GM18498 (cell line): ENCODE results near the gene MMP8.
A peak's percentile ranks its signal among the peaks of the same experiment; 100 is the strongest.
"Not testable (repeated sequence)": the region's sequence is repeated elsewhere in the genome, so short reads cannot be mapped to it uniquely, and the experiment has no call there.

ENCODE experiments used
- ATAC-seq: cut with Tn5 transposase; IDR thresholded peaks from one replicate; pipeline ENCODE4 v1.9.1; 2021; ENCODE audit warnings: mild to moderate bottlenecking, moderate library complexity; ENCODE audit not compliant: unreplicated experiment

MMP8 gene, protein sequence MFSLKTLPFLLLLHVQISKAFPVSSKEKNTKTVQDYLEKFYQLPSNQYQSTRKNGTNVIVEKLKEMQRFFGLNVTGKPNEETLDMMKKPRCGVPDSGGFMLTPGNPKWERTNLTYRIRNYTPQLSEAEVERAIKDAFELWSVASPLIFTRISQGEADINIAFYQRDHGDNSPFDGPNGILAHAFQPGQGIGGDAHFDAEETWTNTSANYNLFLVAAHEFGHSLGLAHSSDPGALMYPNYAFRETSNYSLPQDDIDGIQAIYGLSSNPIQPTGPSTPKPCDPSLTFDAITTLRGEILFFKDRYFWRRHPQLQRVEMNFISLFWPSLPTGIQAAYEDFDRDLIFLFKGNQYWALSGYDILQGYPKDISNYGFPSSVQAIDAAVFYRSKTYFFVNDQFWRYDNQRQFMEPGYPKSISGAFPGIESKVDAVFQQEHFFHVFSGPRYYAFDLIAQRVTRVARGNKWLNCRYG

DNA sequence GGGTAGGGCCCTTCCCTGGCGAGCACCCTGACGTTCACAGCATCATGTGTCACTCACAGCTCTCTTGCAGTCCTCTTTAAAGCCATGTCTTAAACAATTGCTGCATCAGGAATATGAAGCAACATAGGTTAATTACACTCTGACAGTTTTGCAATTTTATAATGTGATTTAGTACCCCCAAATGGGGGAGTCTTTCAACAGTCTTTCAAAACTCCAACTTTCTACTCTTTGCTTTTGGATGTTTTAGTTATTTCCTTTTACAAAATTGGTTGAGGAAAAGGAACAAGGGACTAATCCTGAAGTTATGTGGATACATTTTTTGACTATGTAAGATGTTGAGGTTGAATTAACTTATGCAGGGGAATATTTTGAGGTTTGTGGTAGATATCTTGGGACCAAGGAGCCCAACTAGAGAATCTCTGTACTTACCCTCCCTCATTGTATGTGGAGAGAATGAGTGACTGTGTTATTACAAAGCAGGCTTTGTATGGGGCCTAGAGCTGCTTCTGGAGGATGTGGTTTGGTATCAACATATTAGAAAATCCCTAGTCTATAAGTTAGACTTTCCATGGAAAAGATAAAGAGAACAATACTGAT lies at the start of gene MMP8:
Gene MMP8 (minus strand): TSS at position 51 of the 597 bp plus-strand sequence. CDS start 99 bp downstream, outside the sequence.
- no peak for ATAC-seq

DNA sequence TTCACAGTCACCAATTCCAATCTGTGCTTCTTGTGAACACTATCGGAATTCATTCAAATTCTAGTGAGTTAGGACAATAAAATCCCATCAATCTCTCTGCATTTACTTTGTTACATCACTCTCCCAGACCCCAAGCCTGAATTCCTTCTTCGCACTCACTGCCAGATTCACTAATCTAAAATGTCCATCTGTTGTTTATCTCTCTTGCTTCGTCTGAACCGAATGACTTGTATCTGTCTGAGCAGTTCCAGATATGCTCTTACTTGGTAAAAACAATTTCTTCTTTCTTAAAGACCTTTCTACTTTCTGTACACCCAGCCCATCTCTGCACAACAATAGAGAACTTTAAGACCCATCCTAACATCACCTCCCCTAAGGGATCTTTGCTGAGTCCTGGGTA lies 48.6 kb upstream of the MMP8 start:
- no peak for ATAC-seq

DNA sequence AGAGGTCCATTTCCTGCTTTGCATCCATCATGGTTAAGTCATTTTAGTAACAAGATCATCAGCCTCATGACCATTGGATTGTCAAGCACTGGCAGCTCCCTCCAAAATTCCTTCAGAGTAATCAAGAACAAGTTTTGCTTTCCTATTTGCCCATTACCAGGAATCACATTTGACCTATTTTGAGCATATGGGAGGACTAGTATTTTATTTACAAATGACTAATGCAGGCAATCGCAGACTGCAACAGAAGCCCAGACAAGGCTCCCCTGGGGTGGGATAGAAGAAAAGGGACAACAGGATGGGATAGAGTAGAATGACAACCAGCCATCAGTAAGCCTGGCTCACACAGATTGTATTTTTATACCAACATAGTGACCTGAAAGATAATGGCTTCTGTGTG lies 46.6 kb upstream of the MMP8 start:
- no peak for ATAC-seq

DNA sequence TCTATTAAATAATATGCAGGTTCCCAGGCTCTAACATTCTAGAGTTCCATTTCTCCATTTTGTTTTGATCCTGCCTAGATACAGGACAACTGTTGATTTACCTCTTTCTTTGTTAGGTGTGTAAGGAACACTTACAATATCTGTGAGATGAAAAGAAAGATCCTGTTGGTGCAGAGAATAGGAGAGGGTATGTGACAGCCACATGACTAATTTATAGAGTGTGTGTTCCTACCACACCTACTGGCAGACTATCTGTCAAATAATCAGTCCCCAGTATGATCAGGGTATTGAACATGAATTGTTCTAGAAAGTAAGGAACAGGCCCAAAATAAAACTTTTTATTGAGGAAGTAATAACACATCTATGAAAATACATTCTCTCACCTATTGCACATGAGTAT lies 45.4 kb upstream of the MMP8 start:
- no peak for ATAC-seq

DNA sequence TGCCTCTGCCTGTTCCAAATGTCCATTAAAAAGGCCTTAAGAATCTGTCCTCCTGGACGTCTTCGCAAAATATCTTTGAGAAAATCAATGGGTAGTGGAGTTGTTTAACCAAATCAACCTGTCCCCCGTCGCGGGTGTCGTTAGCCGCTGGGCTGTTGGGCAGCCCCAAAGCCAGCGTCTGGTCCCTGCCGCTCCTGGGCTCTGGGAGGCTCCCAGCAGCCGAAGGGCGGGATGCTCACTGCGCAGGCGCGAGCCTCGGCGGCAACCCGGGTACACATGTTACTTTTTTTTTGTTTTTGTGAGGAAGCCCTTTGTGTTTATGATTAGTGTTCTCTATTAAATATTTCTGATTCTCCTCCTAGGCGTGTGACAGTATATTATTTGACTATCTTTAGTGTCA lies 43.0 kb upstream of the MMP8 start:
- no peak for ATAC-seq

DNA sequence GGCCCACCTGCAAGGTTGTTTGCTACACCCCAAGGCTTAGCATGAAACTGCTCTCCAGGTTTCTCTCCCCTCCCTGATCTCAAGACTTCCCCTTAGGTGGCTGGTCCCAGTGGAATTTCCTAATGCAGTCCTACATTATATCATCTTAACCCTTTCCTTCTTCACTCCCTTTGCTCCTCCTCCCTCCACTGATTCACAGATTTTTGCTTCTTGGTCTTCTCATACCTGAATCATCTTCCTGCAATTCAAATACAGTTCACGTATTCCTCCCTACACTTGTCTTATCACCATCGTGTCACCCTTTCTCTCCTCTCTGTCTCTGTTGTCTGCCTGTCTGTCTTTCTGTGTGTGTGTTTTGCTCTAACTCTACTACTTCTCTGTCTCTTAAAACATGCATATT lies 38.7 kb upstream of the MMP8 start:
- no peak for ATAC-seq

DNA sequence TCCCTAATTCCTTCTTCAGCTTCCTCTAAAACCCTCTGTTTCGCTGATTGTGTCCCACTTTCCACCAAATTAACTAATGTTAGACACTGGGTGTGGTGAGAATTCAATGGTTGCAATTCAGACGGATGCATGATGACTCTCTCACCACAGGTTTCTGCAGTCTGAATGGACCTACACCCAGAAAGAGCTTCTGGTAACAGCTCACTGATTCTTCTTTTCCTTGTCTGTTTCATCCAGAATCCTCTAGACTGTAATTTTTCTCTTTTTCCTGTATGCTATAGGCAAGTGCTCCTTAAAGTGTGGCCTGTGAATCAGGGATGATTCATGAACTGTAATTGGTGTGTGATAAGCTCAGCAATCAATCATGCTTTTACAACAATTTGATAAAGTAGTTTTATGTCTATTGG lies 37.6 kb upstream of the MMP8 start:
- no peak for ATAC-seq

DNA sequence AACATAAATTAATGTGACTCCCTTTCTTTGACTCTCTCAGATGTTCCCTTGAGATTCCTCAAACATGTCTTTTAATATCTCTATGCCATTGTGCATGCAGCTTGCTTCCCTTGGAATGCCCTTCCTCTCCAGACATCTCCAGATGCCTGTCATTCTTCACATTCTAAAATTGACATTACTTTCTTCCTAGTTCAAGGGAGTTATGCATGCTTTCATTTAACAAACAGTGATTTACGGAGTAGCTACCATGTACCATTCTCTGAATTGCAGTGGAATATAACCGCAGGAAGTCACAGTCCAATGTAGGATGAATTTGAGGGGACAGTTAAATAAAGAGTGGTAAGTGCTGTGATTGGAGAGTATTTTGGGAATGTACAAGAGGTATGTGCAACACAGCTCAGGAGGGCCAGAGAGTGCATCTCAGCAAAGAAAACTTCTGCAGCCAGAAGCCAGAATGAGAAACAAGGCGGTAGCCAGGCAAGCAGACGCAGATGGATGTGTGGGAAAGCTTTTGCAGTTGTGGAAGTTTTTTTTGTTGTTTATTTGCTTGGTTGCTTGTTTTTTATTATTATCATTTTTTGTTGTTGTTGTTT lies 37.0 kb upstream of the MMP8 start:
- ATAC-seq, result no peak

DNA sequence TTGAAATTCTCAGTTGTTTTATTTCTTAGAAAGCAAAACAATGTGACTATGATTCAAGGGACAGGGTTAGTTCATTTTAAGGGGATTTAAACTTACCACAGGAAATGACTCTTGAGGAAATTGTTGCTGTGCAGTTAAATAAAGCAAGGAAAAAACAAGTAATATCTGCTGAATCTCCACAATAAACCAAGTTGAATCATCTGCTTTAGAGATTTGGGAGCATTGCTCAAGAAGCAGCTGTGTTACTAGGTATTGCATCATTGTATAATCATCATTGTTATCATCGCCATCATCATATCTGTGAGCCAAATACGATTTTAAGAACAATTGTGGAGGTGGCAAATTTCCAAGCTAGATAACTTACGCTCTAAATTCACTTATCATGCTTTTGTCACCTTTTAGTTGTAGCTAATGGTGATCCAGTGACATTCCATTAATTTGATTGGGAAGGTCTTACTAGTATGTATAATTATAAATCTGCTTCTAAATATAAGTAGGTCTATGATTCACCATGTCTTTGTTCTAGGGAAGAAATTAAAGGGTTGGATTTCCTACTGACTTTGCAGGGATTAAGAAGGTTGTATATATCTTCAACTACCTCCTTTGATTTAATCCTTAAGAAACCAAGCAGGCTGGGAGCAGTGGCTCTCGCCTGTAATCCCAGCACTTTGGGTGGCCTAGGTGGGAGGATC lies 35.7 kb upstream of the MMP8 start:
- ATAC-seq, result no peak

DNA sequence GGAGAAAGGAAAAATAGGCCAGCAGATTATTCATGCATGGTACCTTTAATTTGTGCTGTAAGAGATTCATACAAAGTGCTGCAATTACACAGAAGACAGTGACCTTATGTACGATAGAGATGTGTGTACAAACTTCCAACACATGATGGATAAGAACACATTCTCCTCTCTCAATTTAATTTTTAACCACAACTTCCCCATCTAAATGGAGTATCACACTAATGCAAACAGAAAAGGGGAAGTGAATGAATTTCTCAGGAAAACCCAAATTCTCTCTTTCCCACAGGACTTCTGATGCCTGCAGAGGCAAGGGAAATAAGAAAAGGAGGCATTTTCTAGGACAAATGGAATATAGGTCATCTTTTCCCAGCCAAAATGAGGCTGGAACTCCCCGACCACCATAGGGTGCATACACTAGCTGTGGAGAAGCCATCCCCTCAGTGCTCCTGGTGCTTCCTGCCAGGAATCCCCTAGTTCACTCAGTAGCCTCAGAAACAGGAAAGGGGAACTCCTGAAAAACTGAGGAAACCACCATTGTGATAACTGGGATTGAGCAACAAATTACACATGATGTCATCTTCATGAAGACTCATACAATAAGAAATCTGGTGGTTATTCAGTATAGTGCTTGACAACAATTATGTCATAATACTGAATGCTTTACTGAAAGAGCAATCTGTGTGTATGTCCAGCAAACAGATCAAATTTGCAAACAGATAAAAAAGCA lies 33.2 kb upstream of the MMP8 start:
- ATAC-seq, result no peak

DNA sequence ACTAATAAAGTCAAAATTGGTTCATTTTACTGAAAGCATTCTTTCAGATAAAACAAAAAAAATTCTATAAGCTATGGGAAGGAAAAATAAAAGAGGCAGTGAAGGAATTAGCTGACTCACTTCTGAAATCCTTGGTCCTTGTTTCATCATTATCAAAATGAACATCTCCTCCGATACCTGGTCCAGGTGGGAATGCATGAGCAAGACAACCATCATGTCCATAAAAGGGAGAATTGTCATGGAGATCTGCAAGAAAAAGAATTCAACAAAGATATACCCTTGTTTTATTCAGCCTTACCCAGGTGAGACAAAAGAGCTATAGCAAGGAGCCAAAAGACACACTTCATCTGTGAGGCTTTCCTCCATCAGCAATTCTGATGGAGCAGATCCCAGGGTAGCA lies 28.5 kb upstream of the MMP8 start:
- no peak for ATAC-seq

DNA sequence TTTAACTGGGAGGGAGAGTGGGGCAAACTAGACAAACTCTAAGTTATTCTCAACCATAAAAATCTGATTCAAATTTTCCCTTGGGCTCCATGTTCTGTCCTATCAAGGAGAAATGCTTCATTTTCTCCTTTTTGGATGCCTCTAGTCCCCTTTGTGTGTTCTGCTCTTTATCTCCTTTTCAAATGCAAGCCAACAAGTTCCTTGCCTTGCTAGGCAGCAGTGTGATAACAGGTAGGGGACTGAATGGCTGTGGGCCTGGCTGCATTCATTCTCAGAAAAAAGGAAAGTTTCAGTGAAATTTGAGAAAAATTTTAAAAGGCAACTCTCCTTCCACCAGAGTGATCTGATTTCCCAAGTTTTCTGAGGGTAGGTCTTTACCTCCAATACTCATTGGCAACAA lies 26.9 kb upstream of the MMP8 start:
- ATAC-seq, result no peak

DNA sequence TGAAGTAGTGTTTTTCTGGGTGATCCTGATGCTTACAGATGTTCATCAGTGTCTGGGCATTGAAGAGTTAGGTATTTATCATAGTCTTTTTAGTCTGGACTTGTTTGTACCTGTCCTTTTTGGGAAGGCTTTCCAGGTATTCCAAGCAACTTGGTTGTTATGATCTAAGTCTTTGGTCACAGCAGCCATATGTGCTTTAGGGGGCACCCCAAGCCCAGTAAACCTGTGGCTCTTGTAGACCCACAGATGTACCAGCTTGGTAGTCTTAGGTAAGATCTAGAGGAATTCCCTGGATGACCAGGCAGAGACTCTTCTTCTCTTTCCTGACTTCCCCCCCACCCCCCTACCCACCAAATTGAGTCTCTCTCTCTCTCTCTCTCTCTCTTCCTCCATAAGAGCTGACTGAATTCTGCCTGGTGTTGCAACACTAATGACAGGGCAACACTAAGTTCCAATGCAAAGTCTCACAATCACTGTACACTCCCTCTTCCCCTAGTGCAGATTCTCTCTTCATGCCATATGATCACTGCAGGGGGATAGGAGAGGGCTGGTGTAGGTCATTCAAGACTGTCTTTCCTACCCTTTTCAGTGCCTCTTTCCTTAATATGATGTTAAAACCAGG lies 24.5 kb upstream of the MMP8 start:
- ATAC-seq, result no peak

DNA sequence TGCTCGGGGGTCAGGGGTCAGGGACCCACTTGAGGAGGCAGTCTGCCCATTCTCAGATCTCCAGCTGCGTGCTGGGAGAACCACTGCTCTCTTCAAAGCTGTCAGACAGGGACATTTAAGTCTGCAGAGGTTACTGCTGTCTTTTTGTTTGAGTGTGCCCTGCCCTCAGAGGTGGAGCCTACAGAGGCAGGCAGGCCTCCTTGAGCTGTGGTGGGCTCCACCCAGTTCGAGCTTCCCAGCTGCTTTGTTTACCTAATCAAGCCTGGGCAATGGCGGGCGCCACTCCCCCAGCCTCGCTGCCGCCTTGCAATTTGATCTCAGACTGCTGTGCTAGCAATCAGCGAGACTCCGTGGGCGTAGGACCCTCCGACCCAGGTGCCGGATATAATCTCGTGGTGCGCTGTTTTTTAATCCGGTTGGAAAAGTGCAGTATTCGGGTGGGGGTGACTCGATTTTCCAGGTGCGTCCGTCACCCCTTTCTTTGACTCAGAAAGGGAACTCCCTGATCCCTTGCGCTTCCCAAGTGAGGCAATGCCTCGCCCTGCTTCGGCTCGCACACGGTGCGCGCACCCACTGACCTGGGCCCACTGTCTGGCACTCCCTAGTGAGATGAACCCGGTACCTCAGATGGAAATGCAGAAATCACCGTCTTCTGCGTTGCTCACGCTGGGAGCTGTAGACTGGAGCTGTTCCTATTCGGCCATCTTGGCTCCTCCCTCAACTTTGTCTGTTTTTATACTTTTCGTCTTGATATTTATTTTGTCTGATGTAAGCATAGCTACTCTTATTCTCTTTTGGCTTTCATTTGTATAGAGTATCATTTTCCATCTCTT lies 22.2 kb upstream of the MMP8 start:
- ATAC-seq, result not testable (repeated sequence)

DNA sequence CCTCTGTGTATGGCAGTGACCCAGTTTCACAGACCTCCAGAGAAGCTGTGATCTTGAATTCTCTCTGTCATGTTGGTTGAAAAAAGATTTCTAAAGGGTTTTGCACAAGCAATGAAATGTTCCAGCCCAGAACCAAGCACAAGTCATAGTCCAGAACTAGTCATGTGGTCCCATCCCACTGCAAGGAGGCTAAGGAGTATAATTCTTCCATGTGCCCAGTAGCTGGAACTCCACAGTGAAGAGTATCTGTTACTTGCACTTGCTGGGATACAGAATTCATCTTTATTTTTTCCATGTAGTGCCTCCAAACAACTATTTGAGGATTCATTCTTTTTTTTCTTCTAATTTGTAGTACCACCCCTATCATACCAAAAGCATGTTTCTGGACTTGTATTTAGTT lies 9.9 kb upstream of the MMP8 start:
- no peak for ATAC-seq

DNA sequence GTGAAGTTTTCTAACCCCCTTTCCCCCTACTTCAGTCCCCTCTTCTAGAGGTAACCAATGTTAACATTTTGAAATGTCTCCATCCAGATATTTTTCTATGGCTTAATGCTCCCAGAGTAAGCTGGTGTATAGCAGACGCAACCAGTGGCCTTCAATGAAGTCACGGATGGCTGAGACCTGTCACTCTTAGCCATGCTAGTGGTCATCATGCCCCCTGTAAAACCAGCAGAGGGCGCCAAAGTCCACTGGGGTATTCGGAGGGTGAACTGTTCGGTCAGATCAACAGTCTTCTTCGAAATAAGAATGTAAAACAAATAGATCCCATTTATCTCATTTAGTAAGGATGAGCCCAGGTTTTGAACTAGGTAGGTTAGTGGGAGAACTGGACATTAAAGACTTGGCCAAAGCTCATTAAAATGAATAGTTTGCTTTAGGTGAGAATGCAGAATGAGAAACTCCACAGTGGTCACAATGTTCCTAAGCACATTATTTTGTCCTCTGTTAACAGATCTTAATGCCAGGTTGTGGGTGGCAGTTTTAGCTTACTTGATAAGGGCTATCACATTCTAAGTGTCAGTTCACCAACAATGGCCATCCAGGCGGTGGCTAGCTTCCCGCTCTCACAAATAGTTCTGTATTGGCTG lies 8.6 kb upstream of the MMP8 start:
- ATAC-seq, result peak; percentile 84

DNA sequence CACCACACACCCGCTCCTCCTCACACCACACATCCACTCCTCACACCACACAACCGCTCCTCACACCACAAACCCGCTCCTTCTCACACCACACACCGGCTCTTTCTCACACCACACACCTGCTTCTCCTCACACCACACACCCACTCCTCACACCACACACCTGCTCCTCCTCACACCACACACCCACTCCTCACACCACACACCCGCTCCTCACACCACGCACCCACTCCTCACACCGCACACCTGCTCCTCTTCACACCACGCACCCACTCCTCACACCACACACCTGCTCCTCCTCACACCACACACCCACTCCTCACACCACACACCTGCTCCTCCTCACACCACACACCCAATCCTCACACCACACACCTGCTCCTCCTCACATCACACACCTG lies 6.2 kb upstream of the MMP8 start:
- ATAC-seq, result not testable (repeated sequence)

DNA sequence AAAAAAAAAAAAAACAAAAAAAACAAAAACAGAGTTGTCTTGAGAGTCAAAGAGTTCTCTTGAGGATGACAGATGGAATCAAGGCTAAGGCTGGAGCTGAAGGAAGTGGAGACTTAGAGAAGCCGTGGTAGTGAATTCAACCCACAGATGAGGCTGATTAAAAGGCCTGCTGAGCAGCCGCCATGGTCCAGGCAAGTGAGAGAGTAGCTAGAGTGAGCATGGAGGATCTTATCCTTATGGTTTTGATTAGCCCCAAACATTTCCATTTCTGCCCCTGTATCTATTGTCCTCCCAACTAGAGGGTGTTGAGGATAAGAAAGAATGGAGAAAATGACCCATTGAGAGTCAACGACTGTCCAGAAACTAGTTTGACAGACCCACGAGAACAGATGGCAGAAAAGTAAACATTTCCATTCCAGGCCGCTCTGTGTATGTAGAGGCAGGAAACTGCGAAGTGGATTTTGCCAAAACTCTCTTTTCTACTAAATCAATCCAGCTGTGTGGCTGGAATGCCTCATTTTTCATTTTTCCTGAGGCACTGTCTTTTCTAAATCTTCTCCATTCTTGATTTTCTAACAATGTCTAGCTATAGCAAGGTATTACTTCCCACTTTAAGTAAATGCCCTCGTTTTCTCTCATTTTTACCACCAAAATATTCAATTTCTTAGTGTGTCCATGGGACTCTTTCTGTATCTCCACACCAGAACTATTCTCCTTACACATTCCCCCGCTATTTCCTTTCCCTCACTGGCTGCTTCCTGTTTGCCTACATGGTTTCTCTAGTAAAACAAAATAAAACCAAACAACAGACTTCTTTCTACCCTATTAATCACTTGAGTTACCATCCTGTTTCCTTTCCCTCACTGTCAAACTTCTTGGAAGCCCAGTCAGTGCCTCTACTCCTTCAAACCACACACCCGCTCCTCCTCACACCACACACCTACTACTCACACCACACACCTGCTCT lies 5.4 kb upstream of the MMP8 start:
- no peak for ATAC-seq
